H1 (cell line): ENCODE results near the gene MLN. TPM values are rescaled to one million over a fixed set of nuclear protein-coding genes. Genes with fewer than 3 reads are reported as not detected.

Experiments used
- CTCF ChIA-PET: fragments of 300-600 bp; sonication (Branson Sonifier 250); formaldehyde crosslinking; loops from one replicate; lab custom pipeline; 2021; ENCODE audit not compliant: partially characterized antibody; lab: Charles Lee
- POLR2A ChIA-PET: fragments of 300-600 bp; sonication (Branson Sonifier 250); formaldehyde crosslinking; loops from one replicate; lab custom pipeline; 2021; ENCODE audit warnings: inconsistent platforms; ENCODE audit not compliant: partially characterized antibody; lab: Charles Lee
- DNase-seq, 2 experiments: peaks; one replicate each; pipeline versions ENCODE4 v3.0.0 to v3.0.0-alpha.2; 2010 to 2022; ENCODE audit warnings: low spot score in 2 of 2, low read depth in 1 of 2, mixed read lengths in 1 of 2
- FAIRE-seq: peaks from 2 replicates; lab custom pipeline; 2011; peaks lifted over from hg19 to GRCh38; lab: Jason Lieb, UNC
- H2AFZ ChIP-seq: 2 replicates; pipeline ENCODE4 v1.8.1; 2012; ENCODE audit warnings: low read length, inconsistent platforms
- H2AK5ac ChIP-seq: 2 replicates; pipeline ENCODE4 v1.6.1; 2013; ENCODE audit warnings: low read depth, low read length
- H2BK120ac ChIP-seq: replicated peaks from 2 replicates; pipeline ENCODE3; 2013; ENCODE audit warnings: low read depth, low read length, inconsistent platforms
- H2BK12ac ChIP-seq: 2 replicates; pipeline ENCODE4 v1.6.1; 2013; ENCODE audit warnings: low read depth, low read length
- H2BK15ac ChIP-seq: 2 replicates; pipeline ENCODE4 v1.6.1; 2013; ENCODE audit warnings: low read length
- H2BK20ac ChIP-seq: 2 replicates; pipeline ENCODE4 v1.6.1; 2013; ENCODE audit warnings: low read length
- H2BK5ac ChIP-seq: 2 replicates; pipeline ENCODE4 v1.6.1; 2013; ENCODE audit warnings: low read depth, low read length
- H3K14ac ChIP-seq: 2 replicates; pipeline ENCODE4 v1.6.1; 2013; ENCODE audit warnings: inconsistent platforms; ENCODE audit not compliant: insufficient read length
- H3K18ac ChIP-seq: 2 replicates; pipeline ENCODE4 v1.6.1; 2013; ENCODE audit warnings: low read length; ENCODE audit errors: extremely low read depth
- H3K23ac ChIP-seq: 2 replicates; pipeline ENCODE4 v1.6.1; 2013; ENCODE audit warnings: inconsistent platforms; ENCODE audit not compliant: insufficient read length
- H3K23me2 ChIP-seq: 2 replicates; pipeline ENCODE4 v1.6.1; 2013; ENCODE audit warnings: low read depth, low read length
- H3K27ac ChIP-seq: 2 replicates; pipeline ENCODE4 v1.6.1; 2011; ENCODE audit warnings: low read depth, low read length, inconsistent platforms
- H3K27me3 ChIP-seq, 4 experiments: replicated peaks in 1 of 4; 1 replicate in 1 of 4; 2 replicates in 3 of 4; pipeline versions ENCODE4 v1.6.1 to v1.8.1; 2011 to 2013; ENCODE audit warnings: low read length in 3 of 4, mild to moderate bottlenecking in 3 of 4, inconsistent platforms in 2 of 4, mixed read lengths in 2 of 4, moderate library complexity in 1 of 4; ENCODE audit not compliant: control insufficient read depth in 3 of 4, insufficient read depth in 3 of 4; ENCODE audit errors: extremely low read depth in 1 of 4
- H3K36me3 ChIP-seq, 4 experiments: 2 replicates each; pipeline versions ENCODE4 v1.6.1 to v1.8.1; 2011 to 2013; ENCODE audit warnings: mild to moderate bottlenecking in 4 of 4, low read length in 3 of 4, moderate library complexity in 2 of 4, control low read depth in 1 of 4, inconsistent platforms in 1 of 4; ENCODE audit not compliant: insufficient read depth in 4 of 4, control insufficient read depth in 2 of 4
- H3K4ac ChIP-seq: replicated peaks from 2 replicates; pipeline ENCODE3; 2013; ENCODE audit warnings: low read length, low read depth, mixed read lengths, inconsistent platforms; ENCODE audit not compliant: insufficient read length
- H3K4me1 ChIP-seq, 4 experiments: replicated peaks in 1 of 4; 1 replicate in 1 of 4; 2 replicates in 3 of 4; pipeline versions ENCODE4 v1.6.1 to v1.8.1; 2011 to 2013; ENCODE audit warnings: low read length in 3 of 4, inconsistent platforms in 2 of 4, mixed read lengths in 1 of 4; ENCODE audit not compliant: insufficient read depth in 4 of 4, control insufficient read depth in 3 of 4
- H3K4me2 ChIP-seq, 2 experiments: 2 replicates each; pipeline versions ENCODE4 v1.6.1 to v1.8.1; 2011 to 2013; ENCODE audit warnings: low read depth in 2 of 2, low read length in 2 of 2, control low read depth in 1 of 2, inconsistent platforms in 1 of 2, mild to moderate bottlenecking in 1 of 2; ENCODE audit not compliant: insufficient read depth in 1 of 2
- H3K4me3 ChIP-seq, 4 experiments: fragments of 200-600, 300-600 bp in 1 of 4; sonication (generic), shearing (Covaris generic), sonication (Bioruptor Twin) in 1 of 4; 2 replicates each; pipeline versions ENCODE4 v1.5.1 to v1.8.1; 2011 to 2016; ENCODE audit warnings: low read length in 4 of 4, low read depth in 3 of 4, control low read depth in 2 of 4, inconsistent platforms in 2 of 4, mild to moderate bottlenecking in 2 of 4, mixed read lengths in 1 of 4, moderate library complexity in 1 of 4; ENCODE audit not compliant: insufficient read depth in 2 of 4; ENCODE audit errors: extremely low read depth in 1 of 4
- H3K56ac ChIP-seq: replicated peaks from 2 replicates; pipeline ENCODE3; 2013; ENCODE audit warnings: low read depth, mild to moderate bottlenecking, mixed read lengths, low read length, inconsistent platforms; ENCODE audit not compliant: insufficient read length
- H3K79me1 ChIP-seq: 2 replicates; pipeline ENCODE4 v1.6.1; 2013; ENCODE audit warnings: low read depth, low read length, control low read depth
- H3K79me2 ChIP-seq, 2 experiments: 2 replicates each; pipeline versions ENCODE4 v1.6.1 to v1.8.1; 2012 to 2013; ENCODE audit warnings: low read length in 2 of 2, mild to moderate bottlenecking in 2 of 2, inconsistent platforms in 1 of 2; ENCODE audit not compliant: insufficient read depth in 2 of 2, control insufficient read depth in 1 of 2
- H3K9ac ChIP-seq, 4 experiments: replicated peaks in 1 of 4; 1 replicate in 1 of 4; 2 replicates in 3 of 4; pipeline versions ENCODE4 v1.6.1 to v1.8.1; 2011 to 2013; ENCODE audit warnings: low read depth in 3 of 4, low read length in 3 of 4, control low read depth in 2 of 4, mild to moderate bottlenecking in 2 of 4, moderate library complexity in 2 of 4, inconsistent platforms in 1 of 4; ENCODE audit errors: extremely low read depth in 1 of 4
- H3K9me3 ChIP-seq, 2 experiments: 2 replicates each; pipeline versions ENCODE4 v1.6.1 to v1.8.1; 2012 to 2013; ENCODE audit warnings: mild to moderate bottlenecking in 2 of 2, moderate library complexity in 2 of 2, control low read depth in 1 of 2, inconsistent platforms in 1 of 2, low read depth in 1 of 2, low read length in 1 of 2, mixed read lengths in 1 of 2; ENCODE audit not compliant: insufficient read depth in 2 of 2
- H4K20me1 ChIP-seq, 2 experiments: replicated peaks in 1 of 2; 2 replicates each; pipeline versions ENCODE3 to v1.8.1; 2011 to 2013; ENCODE audit warnings: inconsistent platforms in 2 of 2, low read length in 2 of 2, mild to moderate bottlenecking in 1 of 2; ENCODE audit not compliant: insufficient read depth in 2 of 2, control insufficient read depth in 1 of 2
- H4K5ac ChIP-seq: 2 replicates; pipeline ENCODE4 v1.6.1; 2013; ENCODE audit warnings: low read length, low read depth, mixed read lengths, inconsistent platforms; ENCODE audit not compliant: insufficient read length
- H4K8ac ChIP-seq: 2 replicates; pipeline ENCODE4 v1.8.0; 2013; ENCODE audit warnings: mild to moderate bottlenecking, moderate library complexity, low read length, inconsistent platforms; ENCODE audit not compliant: insufficient read depth; ENCODE audit errors: extremely low read depth
- H4K91ac ChIP-seq: replicated peaks from 2 replicates; pipeline ENCODE3; 2013; ENCODE audit warnings: low read length, mixed read lengths, inconsistent platforms; ENCODE audit not compliant: insufficient read length
- BRCA1 ChIP-seq: IDR thresholded peaks from 2 replicates; pipeline ENCODE4 v1.6.1; 2012; ENCODE audit warnings: low read depth, low read length, improper control_type of control experiment
- EZH2 ChIP-seq: fragments of 200-600 bp; sonication (generic); IDR thresholded peaks from 2 replicates; pipeline ENCODE4 v1.7.1; 2012; ENCODE audit warnings: low read depth, mild to moderate bottlenecking, moderate library complexity, low read length, inconsistent platforms; ENCODE audit not compliant: severe bottlenecking
- JUN ChIP-seq: IDR thresholded peaks from 2 replicates; pipeline ENCODE4 v1.6.1; 2011; ENCODE audit warnings: low read depth, mild to moderate bottlenecking, improper control_type of control experiment, low read length
- MAFK ChIP-seq: IDR thresholded peaks from 2 replicates; pipeline ENCODE4 v1.6.1; 2012; ENCODE audit warnings: low read depth, mild to moderate bottlenecking, improper control_type of control experiment, low read length
- NANOG ChIP-seq: IDR thresholded peaks from 2 replicates; pipeline ENCODE4 v1.6.1; 2011; ENCODE audit warnings: low read length, low read depth, mild to moderate bottlenecking, inconsistent platforms; ENCODE audit not compliant: insufficient read depth, poor library complexity, severe bottlenecking
- POU5F1 ChIP-seq: IDR thresholded peaks from 2 replicates; pipeline ENCODE4 v1.6.1; 2011; ENCODE audit warnings: low read depth, mild to moderate bottlenecking, low read length, moderate library complexity
- SAP30 ChIP-seq: fragments of 300-600 bp; sonication (generic); IDR thresholded peaks from 2 replicates; pipeline ENCODE4 v1.7.1; 2012; ENCODE audit warnings: low read length, moderate library complexity, mild to moderate bottlenecking, inconsistent platforms; ENCODE audit not compliant: insufficient read depth, insufficient replicate concordance
- TAF7 ChIP-seq: optimal IDR thresholded peaks from 2 replicates; pipeline ENCODE3; 2011; ENCODE audit warnings: low read depth, mild to moderate bottlenecking, inconsistent platforms, low read length, moderate library complexity, borderline replicate concordance
- TCF12 ChIP-seq: IDR thresholded peaks from 2 replicates; pipeline ENCODE4 v1.6.1; 2011; ENCODE audit warnings: low read depth, mild to moderate bottlenecking, low read length
- WGBS, 2 experiments: shearing (Covaris generic) in 1 of 2; methylation state at CpG; one replicate each; pipeline versions ENCODE4 v1.1.6 to v1.1.7; 2013 to 2015; ENCODE audit warnings: low lambda C conversion rate in 2 of 2, mixed read lengths in 2 of 2, inconsistent platforms in 1 of 2, low coverage in 1 of 2, missing lambda C conversion rate in 1 of 2; ENCODE audit not compliant: insufficient replicate concordance in 2 of 2, insufficient coverage in 1 of 2, insufficient read length in 1 of 2; ENCODE audit errors: extremely low coverage in 1 of 2, missing lambda C conversion rate in 1 of 2; 5-methylcytosine and 5-hydroxymethylcytosine counted together
- polyA plus RNA-seq, 7 experiments: library from polyadenylated mRNA; depleted of rRNA in 3 of 7; stranded (reverse) in 5 of 7; unstranded in 2 of 7; fragments of >200 nt in 5 of 7; fragments of 200-250 nt in 2 of 7; gene quantifications; 1 replicate in 5 of 7; 2 replicates in 1 of 7; 4 replicates in 1 of 7; pipeline versions ENCODE4 v1.2.1 to v1.2.3, GENCODE V29; 2011 to 2013; ENCODE audit warnings: missing spikeins in 2 of 7, mixed read lengths in 2 of 7
- total RNA-seq: library from RNA; stranded (reverse); fragmentation: NEBNext Ultra II Directional; extraction: Animal tissue kit (Norgen Biotek cat#: 25700); gene quantifications from 2 replicates; pipeline ENCODE4 v1.2.1, GENCODE V29; 2021

The MLN gene
- total and polyA plus RNA-seq, 2 of the 8 experiments (the other 6 are each of a cell fraction or from before 2014, with no cell fraction given), result not detected

GRCh38 chr6:33830635-33831240 is 26.9 kb upstream of the MLN start:
- POLR2A ChIA-PET, result no interaction called here

More at GRCh38 chr6:33830635-33831240, 26.9 kb upstream of the MLN start:
- no peak overlapping the region; the same call in 1 of the 2 replicates for H2AK5ac ChIP-seq
- peaks cover 5 to 11% of the 10 kb centered on the region in 2 experiments for H3K9me3 ChIP-seq
- no peak overlapping the region for H3K27ac ChIP-seq
- H3K79me1 ChIP-seq, result no peaks in the 10 kb centered on the region
- no peak overlapping the region for H2AFZ ChIP-seq
- 85% methylated on average over 20 of the region's 21 CpGs; no CpG with 5 or more reads in 1 of the 2 experiments for WGBS, 2 experiments
- no peaks in the 10 kb centered on the region for H3K36me3 ChIP-seq
- FAIRE-seq (no peak), DNase-seq (no peak)
- peak overlapping the region; percentile 8; the same call in 1 of the 2 replicates for H2BK5ac ChIP-seq
- H4K91ac ChIP-seq, result peak overlapping the region; percentile 68
- no peak overlapping the region for H3K4me2 ChIP-seq
- H3K14ac ChIP-seq, result no peak overlapping the region
- peaks cover 0 to 19% (median 10%) of the 10 kb centered on the region in 4 experiments; a peak in 6 of 7 replicates for H3K4me1 ChIP-seq
- no peak overlapping the region for H4K8ac ChIP-seq
- no peaks in the 10 kb centered on the region for H4K20me1 ChIP-seq
- no peak overlapping the region for H3K4ac ChIP-seq
- H3K23me2 ChIP-seq, result no peaks in the 10 kb centered on the region
- no peak overlapping the region for H3K23ac ChIP-seq
- H2BK12ac ChIP-seq, result peak overlapping the region; percentile 87; the same call in 1 of the 2 replicates
- no peak overlapping the region for H3K4me3 ChIP-seq
- H3K79me2 ChIP-seq, result no peaks in the 10 kb centered on the region
- H2BK20ac ChIP-seq, result 0 out of 2 replicates have a peak overlapping the region, but pooled peaks have one; percentile 86
- no peak for TF ChIP-seq TAF7
- TF ChIP-seq POU5F1, result no peak
- TF ChIP-seq BRCA1, result no peak
- no peak for TF ChIP-seq JUN
- no peak for TF ChIP-seq NANOG
- TF ChIP-seq EZH2, result no peak
- TF ChIP-seq MAFK, result no peak
- TF ChIP-seq TCF12, result no peak
- TF ChIP-seq SAP30, result no peak
- TF ChIP-seq, all 59 proteins: peak for 0
- H2BK15ac ChIP-seq, result peak overlapping the region; percentile 92; the same call in 1 of the 2 replicates
- H3K18ac ChIP-seq, result no peak overlapping the region; the same call in 1 of the 2 replicates
- H2BK120ac ChIP-seq, result no peak overlapping the region
- CTCF ChIA-PET, result interaction anchor here (2.4 kb wide), 1 partner anchor 7 kb away, joined by 7 read pairs; no protein-coding TSS in a partner anchor
- H3K56ac ChIP-seq, result no peak overlapping the region
- H3K27me3 ChIP-seq, result no peaks in the 10 kb centered on the region
- H4K5ac ChIP-seq, result no peak overlapping the region
- H3K9ac ChIP-seq, result no peak overlapping the region
